Cardiac fibroblast (primary cell): ENCODE measurements around the gene CHST7.

Experiments
- DNase-seq, 2 donors: peaks; one replicate each; pipeline versions ENCODE4 v3.0.0 to v3.0.0-alpha.2; 2010; ENCODE audit warnings: low read depth in 2 of 2
- H3K4me3 ChIP-seq, 2 donors: replicated peaks in 1 of 2; 1 replicate in 1 of 2; 2 replicates in 1 of 2; pipeline ENCODE4 v1.5.1; 2011; ENCODE audit warnings: low read depth in 2 of 2, low read length in 2 of 2, mild to moderate bottlenecking in 2 of 2, moderate library complexity in 1 of 2
- TF ChIP-seq, protein P1 (sequence below): IDR thresholded peaks from one replicate; pipeline ENCODE4 v1.5.1; 2011; ENCODE audit warnings: low read depth, mild to moderate bottlenecking, low read length, inconsistent platforms

Gene CHST7

DNA sequence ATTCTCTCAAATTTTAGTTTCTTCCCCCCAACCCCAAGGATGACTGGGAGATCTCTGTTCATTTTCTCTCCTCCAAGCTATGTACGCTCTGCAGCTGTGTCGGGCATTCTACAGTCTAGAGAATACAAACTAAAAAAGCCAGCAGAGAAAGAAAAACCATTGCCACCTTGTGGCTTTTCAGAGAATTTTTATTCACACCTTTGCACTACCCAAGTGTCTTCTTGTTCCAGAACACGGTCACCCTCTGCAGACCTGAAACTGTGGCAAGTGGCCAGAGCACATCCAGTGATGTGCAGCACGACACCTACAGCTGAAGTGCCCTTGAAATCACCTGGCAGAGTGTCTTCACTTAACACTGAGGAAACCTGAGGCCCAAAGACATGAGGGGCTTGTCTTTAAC lies 68.6 kb downstream of the CHST7 start:
- no peak overlapping the region for H3K4me3 ChIP-seq
- DNase-seq: peak; percentile 47 to 61
- TF ChIP-seq, protein P1, sequence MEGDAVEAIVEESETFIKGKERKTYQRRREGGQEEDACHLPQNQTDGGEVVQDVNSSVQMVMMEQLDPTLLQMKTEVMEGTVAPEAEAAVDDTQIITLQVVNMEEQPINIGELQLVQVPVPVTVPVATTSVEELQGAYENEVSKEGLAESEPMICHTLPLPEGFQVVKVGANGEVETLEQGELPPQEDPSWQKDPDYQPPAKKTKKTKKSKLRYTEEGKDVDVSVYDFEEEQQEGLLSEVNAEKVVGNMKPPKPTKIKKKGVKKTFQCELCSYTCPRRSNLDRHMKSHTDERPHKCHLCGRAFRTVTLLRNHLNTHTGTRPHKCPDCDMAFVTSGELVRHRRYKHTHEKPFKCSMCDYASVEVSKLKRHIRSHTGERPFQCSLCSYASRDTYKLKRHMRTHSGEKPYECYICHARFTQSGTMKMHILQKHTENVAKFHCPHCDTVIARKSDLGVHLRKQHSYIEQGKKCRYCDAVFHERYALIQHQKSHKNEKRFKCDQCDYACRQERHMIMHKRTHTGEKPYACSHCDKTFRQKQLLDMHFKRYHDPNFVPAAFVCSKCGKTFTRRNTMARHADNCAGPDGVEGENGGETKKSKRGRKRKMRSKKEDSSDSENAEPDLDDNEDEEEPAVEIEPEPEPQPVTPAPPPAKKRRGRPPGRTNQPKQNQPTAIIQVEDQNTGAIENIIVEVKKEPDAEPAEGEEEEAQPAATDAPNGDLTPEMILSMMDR: peak; percentile 19

DNA sequence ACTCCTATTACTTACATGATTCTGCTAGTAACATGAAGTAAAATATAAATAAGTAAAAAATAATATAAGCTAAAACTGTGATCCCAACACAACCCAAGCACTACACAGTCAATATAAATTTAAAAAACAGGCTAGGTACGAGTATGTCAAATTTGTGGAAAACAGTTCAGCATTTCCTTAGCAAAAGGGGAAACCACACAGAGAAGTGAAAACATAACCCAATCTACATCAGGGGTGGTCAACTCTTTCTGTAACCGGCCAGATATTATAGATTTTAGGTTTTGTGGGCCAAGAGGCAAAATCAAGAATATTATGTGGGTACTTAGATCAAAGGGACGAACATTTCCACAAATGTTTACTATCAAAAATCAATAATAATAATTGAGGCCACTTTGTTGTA lies 70.1 kb downstream of the CHST7 start:
- no peak overlapping the region for H3K4me3 ChIP-seq
- TF ChIP-seq, protein P1: no peak
- DNase-seq: no peak

DNA sequence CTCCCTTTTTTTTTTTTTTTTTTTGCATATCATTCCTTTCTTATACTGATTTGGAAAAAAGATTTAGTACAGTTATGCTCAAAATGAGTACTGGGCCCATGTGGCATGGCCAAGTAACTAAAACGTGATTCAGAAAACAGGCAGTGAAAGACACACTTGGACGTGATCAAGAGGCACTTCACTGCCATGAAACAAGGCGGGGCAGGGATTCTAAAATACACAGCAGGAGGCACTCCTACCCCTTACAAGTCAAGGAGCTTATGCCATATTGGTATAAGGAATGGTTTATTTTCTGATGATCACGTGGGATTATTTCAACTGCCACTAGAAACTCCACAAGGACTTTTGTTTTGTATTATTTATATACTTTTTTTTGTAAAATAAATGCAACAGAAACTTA lies 72.0 kb downstream of the CHST7 start:
- TF ChIP-seq, protein P1: no peak
- H3K4me3 ChIP-seq: no peak overlapping the region
- no peak for DNase-seq

DNA sequence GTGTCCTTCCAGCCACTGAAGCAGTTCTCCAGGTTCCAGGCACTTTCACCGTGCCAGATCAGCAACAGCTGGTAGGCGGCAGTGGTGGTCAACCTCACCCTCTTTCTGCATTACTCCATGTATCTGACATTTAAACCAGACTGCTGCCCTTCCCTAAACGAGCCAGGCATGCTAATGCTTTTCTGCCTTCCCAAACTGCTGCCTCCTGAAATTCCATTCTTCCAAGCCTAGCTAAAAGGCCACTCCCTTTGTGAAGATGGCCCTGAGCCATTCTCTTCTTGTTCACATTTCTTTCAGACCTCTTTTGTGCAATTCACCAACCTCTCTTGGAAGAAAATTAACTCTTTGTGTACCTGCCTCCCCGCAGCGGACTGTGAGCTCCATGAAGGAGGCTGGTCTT lies 73.7 kb downstream of the CHST7 start:
- no peak for DNase-seq
- TF ChIP-seq, protein P1: no peak
- H3K4me3 ChIP-seq: no peak overlapping the region
